Gastroesophageal sphincter (tissue), 3 donors: ENCODE data around the gene MEN1.
"Not testable (repeated sequence)": the region's sequence is repeated elsewhere in the genome, so short reads cannot be mapped to it uniquely, and the experiment has no call there.

Experiments used
- POLR2A ChIP-seq, 2 donors: fragments of 450-650 bp; IDR thresholded peaks; one replicate each; pipeline ENCODE4 v1.6.1; 2017; ENCODE audit warnings: antibody characterized with exemption in 2 of 2, mild to moderate bottlenecking in 2 of 2, moderate library complexity in 1 of 2
- POLR2AphosphoS5 ChIP-seq: sonication (generic); formaldehyde crosslinking; IDR thresholded peaks from one replicate; pipeline ENCODE4 v1.6.1; 2017; ENCODE audit warnings: antibody characterized with exemption
- TF ChIP-seq, protein P1 (sequence below), 4 experiments: fragments of 200-600 bp in 2 of 4; fragments of 450-650 bp in 2 of 4; sonication (generic) in 1 of 4; IDR thresholded peaks; one replicate each; pipeline ENCODE4 v1.5.1; 2017 to 2019; ENCODE audit warnings: antibody characterized with exemption in 4 of 4, mild to moderate bottlenecking in 2 of 4, moderate library complexity in 2 of 4

DNA sequence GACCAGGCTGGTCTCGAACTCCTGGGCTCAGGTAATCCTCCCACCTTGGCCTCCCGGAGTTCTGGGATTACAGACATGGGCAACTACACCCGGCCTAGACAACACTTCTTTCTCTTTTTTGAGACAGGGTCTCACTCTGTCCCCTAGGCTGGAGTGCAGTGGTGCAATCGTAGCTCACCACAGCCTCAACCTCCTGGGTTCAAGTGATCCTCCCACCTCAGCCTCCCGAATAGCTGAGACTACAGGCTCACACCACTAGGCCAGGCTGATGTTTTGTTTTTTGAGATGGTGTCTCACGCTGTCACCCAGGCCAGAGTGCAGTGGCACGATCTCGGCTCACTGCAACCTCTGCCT lies 35.4 kb upstream of the MEN1 start:
- TF ChIP-seq, protein P1, sequence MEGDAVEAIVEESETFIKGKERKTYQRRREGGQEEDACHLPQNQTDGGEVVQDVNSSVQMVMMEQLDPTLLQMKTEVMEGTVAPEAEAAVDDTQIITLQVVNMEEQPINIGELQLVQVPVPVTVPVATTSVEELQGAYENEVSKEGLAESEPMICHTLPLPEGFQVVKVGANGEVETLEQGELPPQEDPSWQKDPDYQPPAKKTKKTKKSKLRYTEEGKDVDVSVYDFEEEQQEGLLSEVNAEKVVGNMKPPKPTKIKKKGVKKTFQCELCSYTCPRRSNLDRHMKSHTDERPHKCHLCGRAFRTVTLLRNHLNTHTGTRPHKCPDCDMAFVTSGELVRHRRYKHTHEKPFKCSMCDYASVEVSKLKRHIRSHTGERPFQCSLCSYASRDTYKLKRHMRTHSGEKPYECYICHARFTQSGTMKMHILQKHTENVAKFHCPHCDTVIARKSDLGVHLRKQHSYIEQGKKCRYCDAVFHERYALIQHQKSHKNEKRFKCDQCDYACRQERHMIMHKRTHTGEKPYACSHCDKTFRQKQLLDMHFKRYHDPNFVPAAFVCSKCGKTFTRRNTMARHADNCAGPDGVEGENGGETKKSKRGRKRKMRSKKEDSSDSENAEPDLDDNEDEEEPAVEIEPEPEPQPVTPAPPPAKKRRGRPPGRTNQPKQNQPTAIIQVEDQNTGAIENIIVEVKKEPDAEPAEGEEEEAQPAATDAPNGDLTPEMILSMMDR (IDR thresholded peaks at IDR 0.05) = not testable (repeated sequence)
- TF ChIP-seq POLR2A (IDR thresholded peaks at IDR 0.05); POLR2AphosphoS5: not testable (repeated sequence)
